DMS153 (cell line): ENCODE measurements around the gene WFDC1.

ENCODE experiments used
- DNase-seq: peaks from one replicate; lab custom pipeline; 2025; lab: John Stamatoyannopoulos, UW

WFDC1 gene

GRCh38 chr16:84378099-84378498, 83.4 kb downstream of the WFDC1 start:
- no peak for DNase-seq

GRCh38 chr16:84378567-84378966, 83.9 kb downstream of the WFDC1 start:
- DNase-seq: no peak

GRCh38 chr16:84379008-84379708, 84.5 kb downstream of the WFDC1 start:
- no peak for DNase-seq
